ENCODE data around the gene DHX35.
A peak's percentile ranks its signal among the peaks of the same experiment; 100 is the strongest.

GRCh38 chr20:38995536-38996044 lies 33.4 kb downstream of the DHX35 start:
- TF ChIP-seq POLR2A (IDR thresholded peaks at IDR 0.05; ENCODE audit: insufficient read depth in 1 of 2, low read depth in 2 of 2, low read length in 2 of 2) (no peak), ELK4 (CRISPR knock-in tag; IDR thresholded peaks at IDR 0.05; ENCODE audit: borderline replicate concordance) (no peak), ZNF615 (CRISPR knock-in tag; IDR thresholded peaks at IDR 0.05; ENCODE audit: borderline replicate concordance) (no peak), HNRNPL (IDR thresholded peaks at IDR 0.05; ENCODE audit: low read depth, low read length) (no peak), ZBTB1 (CRISPR knock-in tag; IDR thresholded peaks at IDR 0.05; ENCODE audit: borderline replicate concordance) (no peak), ATM (IDR thresholded peaks at IDR 0.05; ENCODE audit: borderline replicate concordance) (no peak), CTCF (CRISPR knock-in tag; IDR thresholded peaks at IDR 0.05) (no peak), MLX (CRISPR knock-in tag; IDR thresholded peaks at IDR 0.05) (peak; percentile 25; the same call in 1 of the 2 replicates), ZSCAN20 (CRISPR knock-in tag; IDR thresholded peaks at IDR 0.05; ENCODE audit: borderline replicate concordance) (no peak), CREM (IDR thresholded peaks at IDR 0.05) (no peak), CREM (CRISPR knock-in tag; IDR thresholded peaks at IDR 0.05) (no peak)

Measured in HepG2 (cell line).